Measurements from ENCODE around the gene MYOCD.

DNA sequence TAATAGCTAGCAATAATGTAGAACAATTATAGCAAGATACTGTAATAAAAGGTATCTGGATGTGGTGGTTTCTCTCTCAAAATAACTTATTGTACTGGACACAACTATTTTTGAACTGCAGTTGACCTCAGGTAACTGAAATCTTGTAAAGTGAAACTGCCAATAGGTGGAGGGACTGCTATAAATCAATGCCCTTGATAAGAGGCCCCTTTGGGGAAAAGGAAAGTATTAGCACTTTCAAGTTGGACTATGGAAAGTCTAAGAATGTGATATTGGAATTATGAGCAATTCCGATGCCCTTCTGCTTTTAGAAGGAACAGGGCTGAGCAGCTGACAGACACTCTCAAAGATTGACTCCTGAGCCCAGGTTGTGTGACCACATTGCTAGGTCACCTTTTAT, 79.1 kb downstream of the MYOCD start:
- TF ChIP-seq, protein P1, sequence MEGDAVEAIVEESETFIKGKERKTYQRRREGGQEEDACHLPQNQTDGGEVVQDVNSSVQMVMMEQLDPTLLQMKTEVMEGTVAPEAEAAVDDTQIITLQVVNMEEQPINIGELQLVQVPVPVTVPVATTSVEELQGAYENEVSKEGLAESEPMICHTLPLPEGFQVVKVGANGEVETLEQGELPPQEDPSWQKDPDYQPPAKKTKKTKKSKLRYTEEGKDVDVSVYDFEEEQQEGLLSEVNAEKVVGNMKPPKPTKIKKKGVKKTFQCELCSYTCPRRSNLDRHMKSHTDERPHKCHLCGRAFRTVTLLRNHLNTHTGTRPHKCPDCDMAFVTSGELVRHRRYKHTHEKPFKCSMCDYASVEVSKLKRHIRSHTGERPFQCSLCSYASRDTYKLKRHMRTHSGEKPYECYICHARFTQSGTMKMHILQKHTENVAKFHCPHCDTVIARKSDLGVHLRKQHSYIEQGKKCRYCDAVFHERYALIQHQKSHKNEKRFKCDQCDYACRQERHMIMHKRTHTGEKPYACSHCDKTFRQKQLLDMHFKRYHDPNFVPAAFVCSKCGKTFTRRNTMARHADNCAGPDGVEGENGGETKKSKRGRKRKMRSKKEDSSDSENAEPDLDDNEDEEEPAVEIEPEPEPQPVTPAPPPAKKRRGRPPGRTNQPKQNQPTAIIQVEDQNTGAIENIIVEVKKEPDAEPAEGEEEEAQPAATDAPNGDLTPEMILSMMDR (IDR thresholded peaks at IDR 0.05 in 2 of 3, conservative IDR thresholded peaks at IDR 0.05 in 1 of 3; ENCODE audit: borderline replicate concordance in 1 of 3, insufficient read depth in 1 of 3, low read depth in 2 of 3, low read length in 2 of 3): no peak
- no peak for TF ChIP-seq ELF1 (IDR thresholded peaks at IDR 0.05; ENCODE audit: borderline replicate concordance, low read depth)
- no peak for TF ChIP-seq POLR2AphosphoS5 (IDR thresholded peaks at IDR 0.05; ENCODE audit: low read depth, low read length)
- no peak for TF ChIP-seq SP1 (IDR thresholded peaks at IDR 0.05; ENCODE audit: low read depth)
- no peak for TF ChIP-seq POLR2A (IDR thresholded peaks at IDR 0.05; ENCODE audit: borderline replicate concordance, extremely low read depth, insufficient read depth, insufficient read length)
- TF ChIP-seq, protein P2, sequence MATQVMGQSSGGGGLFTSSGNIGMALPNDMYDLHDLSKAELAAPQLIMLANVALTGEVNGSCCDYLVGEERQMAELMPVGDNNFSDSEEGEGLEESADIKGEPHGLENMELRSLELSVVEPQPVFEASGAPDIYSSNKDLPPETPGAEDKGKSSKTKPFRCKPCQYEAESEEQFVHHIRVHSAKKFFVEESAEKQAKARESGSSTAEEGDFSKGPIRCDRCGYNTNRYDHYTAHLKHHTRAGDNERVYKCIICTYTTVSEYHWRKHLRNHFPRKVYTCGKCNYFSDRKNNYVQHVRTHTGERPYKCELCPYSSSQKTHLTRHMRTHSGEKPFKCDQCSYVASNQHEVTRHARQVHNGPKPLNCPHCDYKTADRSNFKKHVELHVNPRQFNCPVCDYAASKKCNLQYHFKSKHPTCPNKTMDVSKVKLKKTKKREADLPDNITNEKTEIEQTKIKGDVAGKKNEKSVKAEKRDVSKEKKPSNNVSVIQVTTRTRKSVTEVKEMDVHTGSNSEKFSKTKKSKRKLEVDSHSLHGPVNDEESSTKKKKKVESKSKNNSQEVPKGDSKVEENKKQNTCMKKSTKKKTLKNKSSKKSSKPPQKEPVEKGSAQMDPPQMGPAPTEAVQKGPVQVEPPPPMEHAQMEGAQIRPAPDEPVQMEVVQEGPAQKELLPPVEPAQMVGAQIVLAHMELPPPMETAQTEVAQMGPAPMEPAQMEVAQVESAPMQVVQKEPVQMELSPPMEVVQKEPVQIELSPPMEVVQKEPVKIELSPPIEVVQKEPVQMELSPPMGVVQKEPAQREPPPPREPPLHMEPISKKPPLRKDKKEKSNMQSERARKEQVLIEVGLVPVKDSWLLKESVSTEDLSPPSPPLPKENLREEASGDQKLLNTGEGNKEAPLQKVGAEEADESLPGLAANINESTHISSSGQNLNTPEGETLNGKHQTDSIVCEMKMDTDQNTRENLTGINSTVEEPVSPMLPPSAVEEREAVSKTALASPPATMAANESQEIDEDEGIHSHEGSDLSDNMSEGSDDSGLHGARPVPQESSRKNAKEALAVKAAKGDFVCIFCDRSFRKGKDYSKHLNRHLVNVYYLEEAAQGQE (IDR thresholded peaks at IDR 0.05; ENCODE audit: low read depth): no peak
- TF ChIP-seq ZFX (IDR thresholded peaks at IDR 0.05): no peak
- no peak for TF ChIP-seq YY1 (IDR thresholded peaks at IDR 0.05; ENCODE audit: extremely low read depth, insufficient replicate concordance, low read depth, low read length)
- no peak for TF ChIP-seq CEBPB (IDR thresholded peaks at IDR 0.05; ENCODE audit: low read depth)
- TF ChIP-seq, protein P3, sequence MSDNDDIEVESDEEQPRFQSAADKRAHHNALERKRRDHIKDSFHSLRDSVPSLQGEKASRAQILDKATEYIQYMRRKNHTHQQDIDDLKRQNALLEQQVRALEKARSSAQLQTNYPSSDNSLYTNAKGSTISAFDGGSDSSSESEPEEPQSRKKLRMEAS (IDR thresholded peaks at IDR 0.05): no peak
- TF ChIP-seq RAD21 (IDR thresholded peaks at IDR 0.05; ENCODE audit: low read depth): no peak
- no peak for TF ChIP-seq EGR1 (IDR thresholded peaks at IDR 0.05; ENCODE audit: low read depth)
